HG03520 (cell line): Measurements from ENCODE around the gene RGS12.

ENCODE experiments used
- ATAC-seq: cut with Tn5 transposase; IDR thresholded peaks from one replicate; pipeline ENCODE4 v1.9.1; 2021; ENCODE audit warnings: mild to moderate bottlenecking, moderate library complexity; ENCODE audit not compliant: unreplicated experiment

The RGS12 gene

DNA sequence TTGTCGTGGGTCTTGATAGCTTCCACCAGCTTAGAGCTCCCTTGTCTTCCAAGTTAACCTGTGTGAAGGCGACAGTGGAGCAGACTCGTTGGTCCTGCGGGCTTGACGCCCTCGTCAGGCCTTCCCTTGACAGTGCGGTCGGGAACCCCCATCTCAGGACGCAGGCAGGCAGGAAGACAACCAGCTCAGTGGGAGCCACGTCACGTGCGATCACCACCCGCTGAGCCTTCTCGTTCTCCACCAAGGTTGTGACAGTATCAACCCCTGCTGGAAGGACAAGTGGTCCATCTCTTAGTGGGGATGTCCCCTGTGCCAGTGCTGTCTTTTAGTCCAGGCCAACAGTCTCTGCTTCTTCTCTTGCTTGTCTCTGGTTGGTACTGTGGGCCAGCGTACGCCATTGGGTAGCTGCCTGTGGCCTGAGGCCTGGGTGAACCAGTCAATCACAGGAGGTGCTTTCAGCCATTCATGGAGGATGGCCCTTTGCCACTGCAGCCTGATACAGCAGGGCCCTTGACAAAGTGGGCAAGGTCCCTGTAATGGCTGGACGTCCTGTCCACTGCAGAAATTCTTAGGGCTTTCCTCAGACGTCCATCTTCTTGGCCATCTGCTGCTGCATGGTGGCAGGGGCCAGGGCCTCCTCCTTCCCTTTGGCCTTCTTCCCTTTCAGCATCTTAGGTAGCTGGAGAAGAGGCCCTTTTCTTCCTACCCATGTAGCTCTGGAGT is 31.4 kb downstream of the RGS12 start:
- ATAC-seq, result no peak

DNA sequence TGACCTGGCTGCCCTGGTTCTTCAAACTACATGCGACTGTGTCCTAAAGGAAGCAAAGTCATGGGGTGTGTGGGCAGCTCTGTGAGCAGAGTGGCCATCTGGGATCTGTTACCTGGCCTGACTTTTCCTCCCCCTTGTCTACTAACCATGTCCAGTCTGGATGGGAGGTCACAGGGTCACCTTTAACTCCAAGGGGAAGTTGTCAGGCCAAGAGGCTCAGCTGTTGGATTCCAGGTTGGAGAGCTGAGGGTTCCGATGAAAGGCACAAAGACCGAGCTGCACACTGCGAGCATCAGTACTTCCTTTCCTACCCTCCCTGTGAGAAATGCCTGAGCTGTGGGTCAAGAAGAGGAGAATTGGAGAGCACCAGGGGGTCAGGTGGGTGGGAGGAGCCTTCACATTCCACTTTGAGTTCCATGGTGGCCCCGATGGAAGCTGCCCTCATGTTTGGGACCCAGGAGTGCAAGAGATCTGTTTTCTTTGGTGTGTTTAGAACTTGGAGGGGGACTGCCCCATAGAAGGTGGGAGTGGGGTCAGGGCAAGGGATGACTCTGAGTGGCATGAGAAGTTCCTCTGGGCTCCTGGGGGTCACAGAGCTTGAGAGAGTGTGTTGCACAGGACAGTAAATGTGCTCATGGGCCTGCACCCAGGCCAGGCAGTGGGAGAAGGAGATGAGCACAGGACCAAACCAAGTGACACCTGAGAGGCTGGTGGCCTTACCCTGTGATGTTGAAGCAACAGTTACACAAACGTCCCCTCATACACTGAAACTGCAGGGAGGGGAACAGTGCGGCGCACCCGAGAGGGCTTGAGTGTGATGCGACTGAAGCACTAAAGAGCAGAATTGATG is 36.2 kb downstream of the RGS12 start:
- ATAC-seq, result no peak

DNA sequence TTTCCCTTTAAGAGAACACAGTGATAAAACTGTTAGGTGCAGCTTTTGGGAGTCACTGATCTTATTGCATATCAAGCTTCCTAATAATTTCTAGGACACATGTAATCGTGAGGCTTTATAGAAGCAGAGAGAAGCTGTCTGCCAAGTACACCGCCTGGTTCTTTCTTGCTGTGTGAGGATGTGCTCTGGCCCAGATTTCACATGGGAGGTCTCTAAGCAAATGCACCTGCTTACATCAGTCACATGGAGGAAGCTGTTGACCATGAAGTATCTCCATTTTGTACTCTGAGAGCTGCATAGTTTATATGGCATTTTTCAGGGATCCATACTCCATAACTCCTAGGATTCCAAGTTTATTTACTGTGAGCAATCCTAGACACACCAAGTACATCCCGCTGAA is 37.1 kb downstream of the RGS12 start:
- ATAC-seq, result no peak

DNA sequence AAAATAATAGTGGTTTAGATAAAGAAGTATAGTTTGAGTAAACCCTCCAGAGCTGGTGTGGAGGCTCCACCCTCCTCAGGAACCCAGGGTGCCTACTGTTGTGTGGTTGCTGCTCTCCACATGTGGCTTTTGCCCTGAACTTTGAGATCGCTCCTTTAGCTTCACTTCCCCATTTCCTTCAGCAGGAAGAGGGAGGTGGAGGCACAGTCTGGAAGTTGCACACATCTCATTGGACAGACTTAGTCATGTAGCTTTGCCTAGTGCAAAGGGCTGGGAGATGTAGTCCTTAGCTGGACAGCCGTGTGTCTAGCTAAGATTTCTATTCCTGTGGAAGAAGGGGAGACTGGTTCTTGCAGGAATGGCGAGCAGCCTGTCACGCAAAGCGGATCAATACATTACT is 37.9 kb downstream of the RGS12 start:
- ATAC-seq, result no peak

DNA sequence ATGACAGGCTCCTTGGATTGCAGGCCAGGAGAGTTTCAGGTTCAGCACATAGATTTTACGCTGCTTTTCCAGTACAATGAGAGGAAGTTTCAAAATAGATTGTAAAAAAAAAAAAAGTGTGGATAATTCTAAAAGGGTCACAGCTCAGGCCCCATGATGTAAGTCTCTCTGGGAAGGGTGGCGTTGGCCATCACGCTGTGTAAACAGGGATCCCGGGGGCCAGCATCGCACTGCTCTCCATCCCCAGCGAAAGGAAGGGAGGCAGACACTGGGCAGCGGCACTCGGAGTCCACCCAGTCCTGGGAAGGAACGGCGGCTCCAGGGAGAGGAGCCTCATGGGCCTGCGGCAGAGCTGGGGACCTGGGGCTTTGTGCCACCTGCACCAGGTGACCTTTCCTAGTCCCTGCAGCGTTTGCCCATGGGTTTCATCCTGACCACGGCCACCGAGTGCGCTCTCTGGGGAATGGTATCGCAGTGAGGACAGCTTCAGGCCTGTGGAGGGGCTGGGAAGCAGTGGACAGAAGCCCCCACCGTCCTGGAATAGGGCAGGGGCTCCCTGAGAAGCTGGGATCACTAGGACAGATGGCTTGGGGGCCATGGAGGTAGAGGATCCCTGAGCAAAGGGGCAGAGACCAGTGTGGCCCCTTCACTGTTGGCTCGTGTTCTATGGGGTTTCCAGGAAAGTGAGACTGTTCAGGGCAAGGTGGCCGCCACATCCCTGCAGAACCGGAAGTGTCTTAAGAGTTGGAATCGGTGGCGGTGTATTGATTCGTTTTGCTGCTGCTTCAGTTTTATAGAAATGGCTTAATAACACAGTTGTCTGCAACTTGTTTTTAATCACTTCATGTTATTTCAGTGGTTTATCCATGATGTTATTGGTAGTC is 38.9 kb downstream of the RGS12 start:
- ATAC-seq, result no peak

DNA sequence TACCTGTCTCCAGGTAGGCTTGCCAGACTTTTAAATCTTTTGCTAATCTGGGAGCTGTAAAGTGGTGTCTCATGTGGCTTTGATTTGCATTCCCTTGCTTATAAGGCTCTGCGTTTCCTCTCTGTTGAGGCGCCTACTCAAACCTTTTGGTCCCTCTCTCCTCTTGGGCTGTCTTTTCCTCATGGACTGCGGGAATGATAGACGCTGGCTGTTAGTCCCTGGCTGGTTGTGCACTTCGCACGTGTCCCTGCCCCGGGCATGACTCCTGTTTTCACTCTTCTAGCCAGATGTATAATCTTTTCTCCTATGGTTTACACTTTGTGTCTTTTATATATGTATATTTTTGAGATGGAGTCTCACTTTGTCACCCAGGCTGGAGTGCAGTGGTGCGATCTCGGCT is 39.7 kb downstream of the RGS12 start:
- no peak for ATAC-seq

DNA sequence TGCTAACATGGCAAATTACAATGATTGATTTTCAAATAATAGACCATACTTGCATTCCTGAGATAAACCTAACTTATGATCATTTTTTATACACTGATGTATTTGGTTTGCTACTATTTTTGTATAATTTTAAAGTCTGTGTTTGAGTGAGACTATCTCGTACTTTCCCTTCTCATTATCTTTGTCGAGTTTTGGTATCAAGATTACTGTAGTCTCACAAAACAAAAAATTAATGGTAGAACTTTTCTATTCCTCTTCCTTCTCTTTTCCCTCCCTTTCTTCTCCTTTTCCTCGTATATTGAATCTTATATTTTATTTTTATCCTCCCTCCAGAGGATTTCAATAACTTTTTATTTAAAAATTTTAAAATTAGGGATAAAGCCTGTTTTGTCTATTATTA is 41.5 kb downstream of the RGS12 start:
- ATAC-seq, result no peak

DNA sequence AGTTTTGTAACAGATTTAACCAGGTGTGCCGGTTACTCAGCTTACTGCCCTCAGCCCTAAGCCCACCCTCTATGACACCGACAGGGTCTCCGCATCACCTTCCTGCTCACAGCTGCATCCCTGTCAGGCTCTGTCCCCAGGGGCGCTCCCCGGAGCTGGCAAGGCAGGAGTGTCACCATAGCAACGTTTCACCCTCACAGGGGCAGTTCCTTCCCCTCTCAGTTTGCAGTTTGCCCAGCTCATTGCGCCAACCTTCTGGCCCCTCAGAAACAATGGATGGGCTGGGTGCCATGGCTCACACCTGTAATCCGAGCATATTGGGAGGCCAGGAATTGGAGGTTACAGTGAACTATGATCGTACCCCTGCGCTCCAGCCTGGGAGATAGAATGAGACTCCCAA is 42.6 kb downstream of the RGS12 start:
- no peak for ATAC-seq

DNA sequence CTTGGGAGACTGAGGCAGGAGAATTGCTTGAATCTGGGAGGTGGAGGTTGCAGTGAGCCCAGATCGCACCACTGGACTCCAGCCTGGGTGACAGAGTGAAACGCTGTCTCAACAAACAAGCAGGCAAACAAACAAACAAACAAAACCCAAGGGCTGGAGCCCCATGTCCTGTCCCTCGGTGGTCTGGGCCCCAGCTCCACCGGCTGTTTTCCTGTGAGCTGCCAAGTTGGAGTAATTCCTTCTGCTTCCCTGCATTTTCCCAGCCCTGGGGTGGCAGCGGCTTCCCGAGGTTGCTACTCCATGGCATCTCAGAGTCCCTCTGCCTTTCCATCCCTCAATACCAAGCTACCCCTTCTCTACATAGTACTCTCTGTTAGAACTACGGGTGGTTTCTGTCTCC is 43.2 kb downstream of the RGS12 start:
- no peak for ATAC-seq

DNA sequence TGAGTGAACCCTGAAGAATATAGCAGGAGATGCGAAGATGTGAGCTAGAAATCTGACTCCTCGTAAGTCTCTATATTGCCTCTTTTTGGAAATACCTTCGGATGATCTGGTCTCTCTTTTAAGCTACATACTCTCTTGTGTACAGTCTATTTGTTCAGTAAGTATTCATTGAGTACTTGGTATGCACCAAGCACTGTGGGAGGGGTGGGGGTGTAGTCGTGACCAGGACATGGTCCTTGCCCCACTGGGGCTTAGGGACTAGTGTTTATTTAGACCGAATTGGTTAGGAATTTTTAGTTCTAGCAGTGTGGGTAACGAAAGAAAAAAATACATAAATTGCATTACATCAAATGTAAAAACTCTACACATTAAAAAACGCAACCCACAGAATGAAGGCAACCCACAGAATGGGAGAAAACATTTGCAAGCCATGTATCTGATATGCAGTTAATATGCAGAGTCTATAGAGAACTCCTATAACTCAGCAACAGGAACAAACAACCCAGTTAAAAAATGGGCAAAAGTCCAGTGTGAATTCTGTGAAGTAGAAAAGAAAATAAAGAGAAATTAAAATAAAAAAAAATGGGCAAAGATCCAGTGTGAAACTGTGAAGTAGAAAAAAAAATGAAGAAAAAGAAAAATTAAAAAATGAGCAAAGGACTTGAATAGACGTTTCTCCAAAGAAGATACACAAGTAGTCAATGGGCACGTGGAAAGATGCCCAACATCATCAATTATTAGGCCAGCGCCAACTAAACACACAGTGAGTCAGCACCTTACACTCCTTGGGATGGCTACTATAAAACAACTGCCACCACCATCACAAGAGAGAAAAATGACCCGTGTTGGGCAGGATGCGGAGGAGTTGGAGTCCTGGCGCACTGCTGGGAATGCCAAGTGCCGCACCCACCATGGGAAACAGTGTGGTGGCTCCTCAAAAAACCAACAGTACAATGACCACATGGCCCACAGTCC is 43.8 kb downstream of the RGS12 start:
- ATAC-seq, result no peak

DNA sequence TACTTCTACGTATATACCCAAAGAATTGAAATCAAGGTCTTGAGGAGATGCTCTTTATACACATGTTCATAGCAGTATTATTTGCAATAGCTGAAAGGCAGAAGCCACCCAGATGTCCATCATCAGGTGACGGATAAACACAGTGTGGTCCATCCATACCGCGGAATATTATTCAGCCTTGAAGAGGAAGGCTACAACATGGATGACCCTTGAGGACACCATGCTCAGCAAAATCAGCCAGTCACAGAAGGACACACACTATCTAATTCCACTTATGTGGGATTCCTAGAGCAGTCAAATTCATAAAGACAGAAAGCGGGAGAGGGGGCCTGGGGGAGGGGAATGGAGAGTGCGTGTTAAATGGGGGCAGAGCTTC is 44.5 kb downstream of the RGS12 start:
- no peak for ATAC-seq

DNA sequence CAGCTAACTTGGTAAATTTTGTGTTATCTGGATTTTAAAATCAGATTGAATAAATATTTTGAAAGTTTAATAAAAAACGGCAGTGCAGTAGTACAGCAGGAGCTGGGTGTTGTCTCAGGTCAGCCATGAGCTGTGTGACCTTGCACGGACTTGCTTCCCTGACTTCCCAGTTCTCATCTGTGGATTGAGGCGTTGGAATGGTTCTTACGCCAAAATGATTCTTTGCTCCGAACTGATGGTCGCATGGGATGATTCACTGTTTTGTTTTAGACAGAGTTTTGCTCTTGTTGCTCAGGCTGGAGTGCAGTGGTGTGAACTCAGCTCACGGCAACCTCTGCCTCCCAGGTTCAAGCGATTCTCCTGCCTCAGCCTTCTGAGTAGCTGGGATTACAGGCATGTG is 45.0 kb downstream of the RGS12 start:
- ATAC-seq, result no peak

DNA sequence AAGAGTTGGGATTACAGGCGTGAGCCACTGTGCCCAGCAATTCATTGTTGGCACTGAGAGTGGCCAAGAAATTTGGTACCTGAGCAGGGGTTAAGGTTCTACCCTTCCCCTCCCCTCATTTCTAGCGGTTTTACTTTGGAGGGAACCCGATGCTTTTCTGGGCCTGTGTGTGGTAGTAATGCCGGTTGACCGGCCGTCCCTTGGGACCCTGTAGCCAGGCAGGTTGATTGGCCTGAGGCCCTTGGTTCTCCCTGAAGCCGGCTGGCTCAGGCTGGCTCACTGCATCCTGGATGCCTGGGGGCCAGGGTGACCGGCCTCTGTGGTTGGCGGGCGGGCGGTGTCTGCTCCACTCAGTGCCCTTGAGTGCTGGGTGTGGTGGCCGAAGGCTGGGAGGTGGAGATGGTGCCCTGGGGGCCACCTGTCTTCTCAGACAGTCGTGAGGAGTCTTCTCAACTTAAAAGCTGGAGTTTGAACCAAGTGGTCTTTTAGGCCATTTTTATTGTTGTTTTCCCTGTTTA is 45.6 kb downstream of the RGS12 start:
- no peak for ATAC-seq

DNA sequence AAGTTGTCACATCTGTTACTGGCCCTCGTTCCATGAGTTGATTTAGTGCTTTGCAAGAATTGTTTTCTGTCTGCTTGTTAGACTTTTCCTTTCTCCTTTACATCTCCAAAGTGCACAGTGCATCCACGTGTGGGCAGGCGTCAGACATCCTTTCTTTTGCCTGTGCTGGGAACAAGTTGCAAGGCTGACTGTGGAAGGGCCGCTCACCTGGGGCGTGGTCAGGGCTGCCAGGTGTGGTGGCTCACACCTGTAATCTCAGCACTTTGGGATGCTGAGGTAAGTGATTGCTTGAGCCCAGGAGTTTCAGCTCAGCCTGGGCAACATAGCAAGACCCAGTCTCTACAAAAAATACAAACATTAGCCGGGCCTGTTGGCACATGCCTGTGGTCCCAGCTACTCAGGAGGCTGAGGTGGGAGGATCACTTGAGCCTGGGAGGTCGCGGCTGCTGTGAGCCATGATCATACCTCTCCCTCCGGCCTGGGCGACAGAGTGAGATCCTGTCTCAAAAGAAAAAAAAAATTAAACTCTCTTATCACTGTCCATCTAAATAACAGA is 46.2 kb downstream of the RGS12 start:
- ATAC-seq, result no peak

DNA sequence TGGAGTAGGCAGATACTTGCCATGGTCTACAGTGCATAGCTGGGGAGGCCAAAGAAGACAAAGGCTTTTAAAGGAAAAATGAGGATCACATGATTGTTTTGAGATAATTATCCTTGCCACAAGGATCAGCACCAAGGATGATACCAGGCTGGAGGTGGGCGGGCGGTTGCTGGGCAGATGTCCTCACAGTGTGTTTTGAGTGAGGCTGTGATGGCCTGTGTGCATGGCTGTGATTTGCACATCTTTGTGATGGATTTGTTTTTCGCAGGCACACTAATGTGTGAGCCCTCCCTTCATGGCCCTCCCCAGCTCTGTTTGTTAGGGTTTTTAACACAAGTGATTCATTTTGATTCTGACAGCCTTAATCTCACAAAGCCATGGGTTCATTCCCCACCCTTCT is 46.8 kb downstream of the RGS12 start:
- ATAC-seq, result no peak

DNA sequence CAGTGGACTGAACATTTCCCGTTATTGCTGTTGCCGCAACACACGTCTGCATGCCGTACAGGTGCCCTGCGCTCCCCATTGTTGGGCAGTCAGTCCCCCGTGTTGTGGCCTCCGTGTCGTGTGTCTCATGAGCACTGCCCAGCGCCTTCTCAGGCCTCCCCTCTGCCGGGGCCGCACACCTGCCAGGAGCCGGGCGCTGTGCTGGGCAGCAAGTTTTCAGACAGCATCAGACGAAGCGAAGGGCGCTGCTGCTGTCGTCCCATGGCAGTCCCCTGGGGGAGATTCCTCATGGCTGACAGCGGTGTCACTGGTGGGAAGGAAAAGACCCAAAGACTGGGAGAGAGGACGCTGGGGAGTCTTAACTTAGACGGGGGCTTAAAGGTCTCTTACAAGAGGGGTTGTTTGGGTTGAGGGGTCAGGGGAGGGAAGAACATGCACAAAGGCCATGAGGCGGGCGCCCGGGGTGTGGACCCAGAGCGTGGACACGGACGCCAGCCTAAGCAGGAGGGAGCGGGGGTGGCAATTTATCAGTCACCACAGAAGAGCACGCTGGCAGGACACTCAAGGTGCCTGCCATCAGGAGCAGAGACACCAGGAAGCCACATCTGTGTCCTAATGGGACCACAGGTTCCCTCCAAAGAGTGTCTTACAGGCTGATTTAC is 47.3 kb downstream of the RGS12 start:
- no peak for ATAC-seq

DNA sequence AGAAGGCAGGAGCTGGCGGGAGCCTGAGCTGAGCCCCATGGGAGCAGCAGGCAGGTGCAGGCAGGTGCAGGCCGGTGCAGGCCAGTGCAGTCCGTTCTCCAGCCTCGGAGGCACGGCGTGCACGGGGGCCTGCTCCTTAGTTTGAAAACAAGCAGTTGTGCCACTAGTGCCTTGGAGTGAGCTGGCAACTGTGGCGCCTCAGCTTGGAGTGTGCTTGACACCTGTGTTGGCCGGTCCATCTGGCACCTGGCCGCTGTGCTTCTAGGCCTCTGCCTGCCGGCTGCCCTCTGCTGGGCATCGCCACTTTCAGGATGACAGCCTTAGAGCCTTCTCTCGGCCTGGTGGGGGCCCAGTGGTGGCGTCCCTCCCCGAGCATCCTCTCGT is 47.9 kb downstream of the RGS12 start:
- no peak for ATAC-seq

DNA sequence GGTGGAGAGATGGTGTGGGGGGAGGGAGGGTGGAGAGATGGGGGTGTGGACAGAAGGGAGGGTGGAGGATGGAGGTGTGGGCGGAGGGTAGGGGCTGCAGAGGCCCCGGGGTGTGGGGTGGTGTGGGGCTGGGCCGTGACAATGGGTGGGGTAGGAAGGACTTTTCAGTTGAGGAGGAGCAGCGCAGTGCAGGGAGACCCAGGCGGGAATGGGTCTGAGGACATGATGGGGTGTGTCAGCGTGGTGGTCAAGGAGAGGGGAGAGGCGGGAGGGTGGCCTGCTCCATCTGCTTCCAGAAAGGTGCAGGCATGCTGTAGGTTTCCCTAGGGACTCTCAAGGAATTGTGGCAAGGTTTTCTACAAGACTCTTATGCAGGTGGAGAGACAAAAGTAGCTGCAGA is 48.9 kb downstream of the RGS12 start:
- no peak for ATAC-seq

DNA sequence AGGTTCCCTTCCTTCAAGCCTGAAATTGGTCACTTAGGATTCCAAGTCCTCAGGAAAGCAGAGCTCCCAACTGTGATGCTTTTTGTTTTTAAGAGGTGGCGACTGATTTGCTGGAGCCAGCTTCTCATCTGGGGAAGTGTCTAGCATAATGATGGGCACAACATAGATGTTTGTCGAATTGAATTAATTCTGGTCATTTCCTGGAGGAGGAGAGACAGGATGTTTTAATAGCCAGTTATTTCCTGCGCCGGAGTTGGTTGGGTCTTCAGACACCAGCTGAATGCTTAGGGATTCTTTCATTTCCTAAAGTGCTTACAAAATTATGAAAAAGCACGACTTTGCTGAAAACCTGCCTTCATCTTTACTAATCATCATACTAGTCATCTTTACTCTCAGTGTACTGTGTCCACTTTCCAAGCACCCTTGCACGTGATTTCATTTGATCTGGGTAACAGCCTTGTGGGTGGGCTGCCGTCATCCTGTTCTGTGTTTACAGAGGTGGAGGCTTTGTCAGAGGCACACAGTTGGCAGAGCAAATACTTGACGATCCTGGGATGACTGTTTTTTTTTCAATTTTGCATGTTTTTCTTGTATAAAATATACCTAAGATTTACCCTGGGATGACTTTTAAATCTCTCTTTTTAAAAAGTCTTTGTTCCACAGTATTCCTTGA is 49.5 kb downstream of the RGS12 start:
- no peak for ATAC-seq
